Neural cell (in vitro differentiated cells): ENCODE data around the gene ARHGAP29. TPM values are rescaled to one million over a fixed set of nuclear protein-coding genes. Genes with fewer than 3 reads are reported as not detected.

Experiments used
- H2AFZ ChIP-seq: fragments of 200-600, 300-800 bp; sonication (generic), shearing (Covaris generic); 2 replicates; pipeline ENCODE4 v1.6.0; 2014; ENCODE audit warnings: low read depth, mild to moderate bottlenecking, antibody characterized with exemption, low read length, moderate library complexity
- H3F3A ChIP-seq: fragments of 200-600 bp; shearing (Covaris generic); 2 replicates; pipeline ENCODE4 v1.6.1; 2016; ENCODE audit warnings: mild to moderate bottlenecking, moderate library complexity, mixed read lengths, antibody characterized with exemption, low read length; ENCODE audit not compliant: insufficient read depth, poor library complexity, severe bottlenecking
- H3K27ac ChIP-seq: fragments of 200-600, 300-800 bp; sonication (generic), shearing (Covaris generic); 2 replicates; pipeline ENCODE4 v1.5.1; 2014; ENCODE audit warnings: mild to moderate bottlenecking, low read length, moderate library complexity
- H3K27me3 ChIP-seq: fragments of 300-800, 200-600 bp; sonication (generic), shearing (Covaris generic); 2 replicates; pipeline ENCODE4 v1.6.0; 2014; ENCODE audit warnings: mild to moderate bottlenecking, low read depth, low read length, moderate library complexity; ENCODE audit not compliant: insufficient read depth
- H3K36me3 ChIP-seq: fragments of 300-800, 200-600 bp; sonication (generic), shearing (Covaris generic); 2 replicates; pipeline ENCODE4 v1.5.1; 2014; ENCODE audit warnings: mild to moderate bottlenecking, antibody characterized with exemption, low read length, moderate library complexity; ENCODE audit not compliant: insufficient read depth
- H3K4me2 ChIP-seq: fragments of 300-800, 200-600 bp; sonication (generic), shearing (Covaris generic); 2 replicates; pipeline ENCODE4 v1.6.0; 2014; ENCODE audit warnings: mild to moderate bottlenecking, low read length
- H3K4me3 ChIP-seq: fragments of 300-800, 200-600 bp; sonication (generic), shearing (Covaris generic); 2 replicates; pipeline ENCODE4 v1.5.1; 2014; ENCODE audit warnings: mild to moderate bottlenecking, low read length, moderate library complexity
- H3K79me2 ChIP-seq: fragments of 200-600 bp; shearing (Covaris generic); replicated peaks from 2 replicates; pipeline ENCODE4 v1.6.0; 2014; ENCODE audit warnings: mild to moderate bottlenecking, low read length, moderate library complexity; ENCODE audit not compliant: insufficient read depth
- H3K9ac ChIP-seq: fragments of 300-800, 200-600 bp; sonication (generic), shearing (Covaris generic); 2 replicates; pipeline ENCODE4 v1.6.1; 2016; ENCODE audit warnings: mild to moderate bottlenecking, low read length, mixed read lengths
- H3K9me2 ChIP-seq: fragments of 200-600 bp; shearing (Covaris generic); 2 replicates; pipeline ENCODE4 v1.6.1; 2016; ENCODE audit warnings: mild to moderate bottlenecking, low read length, mixed read lengths; ENCODE audit not compliant: insufficient read depth
- H3K9me3 ChIP-seq: fragments of 200-600, 300-800 bp; sonication (generic), shearing (Covaris generic); 2 replicates; pipeline ENCODE4 v1.6.1; 2016; ENCODE audit warnings: mild to moderate bottlenecking, mixed run types, low read length, moderate library complexity, mixed read lengths
- H4K20me1 ChIP-seq: fragments of 200-600 bp; shearing (Covaris generic); 2 replicates; pipeline ENCODE4 v1.6.1; 2016; ENCODE audit warnings: mild to moderate bottlenecking, mixed run types; ENCODE audit not compliant: insufficient read depth
- CTCF ChIP-seq: fragments of 450-650 bp; IDR thresholded peaks from 2 replicates; pipeline ENCODE4 v1.5.1; 2014; ENCODE audit warnings: antibody characterized with exemption, mild to moderate bottlenecking, moderate library complexity; ENCODE audit not compliant: poor library complexity, severe bottlenecking
- EP300 ChIP-seq: fragments of 450-650 bp; conservative IDR thresholded peaks from 2 replicates; pipeline ENCODE4 v1.6.1; 2014; ENCODE audit warnings: antibody characterized with exemption, mild to moderate bottlenecking, moderate library complexity; ENCODE audit not compliant: poor library complexity, severe bottlenecking
- EZH2 ChIP-seq: fragments of 200-600, 300-800 bp; shearing (Covaris generic), sonication (generic); IDR thresholded peaks from 2 replicates; pipeline ENCODE4 v1.6.1; 2014; ENCODE audit warnings: antibody characterized with exemption, low read length, borderline replicate concordance, mild to moderate bottlenecking; ENCODE audit not compliant: insufficient read depth, poor library complexity, severe bottlenecking
- MXI1 ChIP-seq: fragments of 450-650 bp; conservative IDR thresholded peaks from 2 replicates; pipeline ENCODE4 v1.6.1; 2014; ENCODE audit warnings: antibody characterized with exemption, mild to moderate bottlenecking; ENCODE audit not compliant: poor library complexity, severe bottlenecking
- POLR2AphosphoS5 ChIP-seq: IDR thresholded peaks from 2 replicates; pipeline ENCODE4 v1.6.1; 2012
- RAD21 ChIP-seq: fragments of 450-650 bp; conservative IDR thresholded peaks from 2 replicates; pipeline ENCODE4 v1.6.1; 2014; ENCODE audit warnings: antibody characterized with exemption, mild to moderate bottlenecking, moderate library complexity
- REST ChIP-seq: IDR thresholded peaks from 2 replicates; pipeline ENCODE4 v1.6.1; 2012; ENCODE audit warnings: borderline replicate concordance
- SMC3 ChIP-seq: fragments of 450-650 bp; conservative IDR thresholded peaks from 2 replicates; pipeline ENCODE4 v1.6.1; 2014; ENCODE audit warnings: antibody characterized with exemption, mild to moderate bottlenecking, moderate library complexity; ENCODE audit not compliant: poor library complexity
- TAF1 ChIP-seq: IDR thresholded peaks from 2 replicates; pipeline ENCODE4 v1.6.1; 2012; ENCODE audit warnings: low read depth
- polyA plus RNA-seq: library from polyadenylated mRNA; depleted of rRNA; stranded (reverse); fragments of >200 nt; gene quantifications from 2 replicates; pipeline ENCODE4 v1.2.3, GENCODE V29; 2014

Gene ARHGAP29
- polyA plus RNA-seq, 1 donor from 2014 or later: 1.2 TPM

GRCh38 chr1:94253456-94254017 is 16.2 kb upstream of the ARHGAP29 start:
- H2AFZ ChIP-seq: no peak overlapping the region
- H3K27me3 ChIP-seq: peaks cover 3% of the 10 kb centered on the region
- H3K9me3 ChIP-seq: no peaks in the 10 kb centered on the region
- no peak overlapping the region for H3K27ac ChIP-seq
- H3K36me3 ChIP-seq: no peaks in the 10 kb centered on the region
- TF ChIP-seq REST: no peak
- TF ChIP-seq TAF1: no peak
- no peak for TF ChIP-seq MXI1
- TF ChIP-seq POLR2AphosphoS5: no peak
- TF ChIP-seq EP300: no peak
- no peak for TF ChIP-seq CTCF
- no peak for TF ChIP-seq RAD21
- no peak for TF ChIP-seq SMC3
- no peak for TF ChIP-seq EZH2
- no peaks in the 10 kb centered on the region for H3K79me2 ChIP-seq
- H3K9ac ChIP-seq: no peak overlapping the region
- no peak overlapping the region for H3K4me3 ChIP-seq
- no peak overlapping the region for H3K4me2 ChIP-seq
- no peaks in the 10 kb centered on the region for H3K9me2 ChIP-seq
- H4K20me1 ChIP-seq: no peaks in the 10 kb centered on the region
- no peaks in the 10 kb centered on the region for H3F3A ChIP-seq

DNA sequence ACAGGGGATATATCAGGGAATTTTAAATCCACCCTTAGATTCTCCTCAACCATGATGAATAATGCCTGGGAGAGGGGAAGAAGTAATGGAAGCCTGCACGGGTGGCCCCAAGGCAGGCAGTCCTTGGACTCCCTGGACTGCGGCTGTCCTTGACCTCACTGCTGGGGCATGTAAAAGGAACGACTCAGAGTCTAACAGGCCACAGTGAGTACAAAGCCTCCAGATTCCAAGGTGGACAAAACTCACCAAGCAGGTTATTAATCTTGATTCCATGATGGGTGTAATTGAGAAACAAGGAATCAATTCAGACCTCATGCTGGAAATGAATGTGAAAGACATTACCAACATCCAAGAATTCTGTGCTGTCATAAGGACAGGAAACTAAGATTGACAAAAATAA is 13.0 kb upstream of the ARHGAP29 start:
- Histone ChIP-seq H3K4me3 (no peak overlapping the region), H3K9ac (no peak overlapping the region), H3K9me3 (no peaks in the 10 kb centered on the region), H3K36me3 (no peaks in the 10 kb centered on the region), H3K9me2 (no peaks in the 10 kb centered on the region), H3K27me3 (peaks cover 35% of the 10 kb centered on the region), H3K27ac (no peak overlapping the region), H3F3A (no peaks in the 10 kb centered on the region), H3K4me2 (no peak overlapping the region), H3K79me2 (no peaks in the 10 kb centered on the region), H2AFZ (no peak overlapping the region), H4K20me1 (no peaks in the 10 kb centered on the region)
- TF ChIP-seq EZH2: no peak
- no peak for TF ChIP-seq MXI1
- no peak for TF ChIP-seq CTCF
- TF ChIP-seq POLR2AphosphoS5: no peak
- no peak for TF ChIP-seq REST
- TF ChIP-seq EP300: no peak
- TF ChIP-seq RAD21: no peak
- TF ChIP-seq TAF1: no peak
- TF ChIP-seq SMC3: no peak
